Activated CD8-positive, alpha-beta T cell treated with anti-CD3 and anti-CD28 coated beads for 36 hours (primary cell): Measurements from ENCODE around the gene CLSTN3. TPM values are rescaled to one million over a fixed set of nuclear protein-coding genes. Genes with fewer than 3 reads are reported as not detected.

ENCODE experiments used
- ATAC-seq: fragments of 200-7000 bp; cut with Tn5 transposase; one replicate; pipeline ENCODE4 v1.10.0; 2021; ENCODE audit warnings: mild to moderate bottlenecking, moderate library complexity
- CTCF ChIA-PET: fragments of 350-600 bp; sonication (Branson Sonifier 250); formaldehyde crosslinking; loops from one replicate; lab custom pipeline; 2021; ENCODE audit warnings: antibody characterized with exemption; lab: Charles Lee
- POLR2A ChIA-PET: fragments of 350-600 bp; sonication (Branson Sonifier 250); formaldehyde crosslinking; loops from one replicate; lab custom pipeline; 2021; ENCODE audit warnings: antibody characterized with exemption; lab: Charles Lee
- DNase-seq: peaks from one replicate; pipeline ENCODE4 v3.0.0-alpha.2; 2020
- H3K27ac Mint-ChIP-seq: one replicate; pipeline ENCODE4 v1.8.0; 2021; ENCODE audit warnings: mild to moderate bottlenecking, mixed read lengths
- H3K27me3 Mint-ChIP-seq: one replicate; pipeline ENCODE4 v1.8.0; 2021; ENCODE audit warnings: mixed read lengths
- H3K36me3 Mint-ChIP-seq: one replicate; pipeline ENCODE4 v1.8.0; 2021; ENCODE audit warnings: low read depth, mixed read lengths
- H3K4me1 Mint-ChIP-seq: one replicate; pipeline ENCODE4 v1.8.0; 2021; ENCODE audit warnings: low read depth, mixed read lengths
- H3K4me3 Mint-ChIP-seq: one replicate; pipeline ENCODE4 v1.8.0; 2021; ENCODE audit warnings: mild to moderate bottlenecking, moderate library complexity, mixed read lengths
- H3K9me3 Mint-ChIP-seq: one replicate; pipeline ENCODE4 v1.8.0; 2021; ENCODE audit warnings: mixed read lengths
- CTCF ChIP-seq: fragments of 200-600 bp; IDR thresholded peaks from one replicate; pipeline ENCODE4 v1.8.0; 2022; ENCODE audit warnings: antibody characterized with exemption, mild to moderate bottlenecking
- intact Hi-C: fragments of 100-400 bp; cut with micrococcal nuclease; formaldehyde crosslinking; loops from one replicate; pipeline ENCODE4 v1.10.0; 2022
- total RNA-seq, 2 experiments: library from RNA; stranded (reverse); gene quantifications; one replicate each; pipeline ENCODE4 v1.2.3, GENCODE V29; 2021

CLSTN3 gene
- total RNA-seq, 2 experiments from 2014 or later: 29.0 to 30.8 TPM

- ATAC-seq: no peak
- no peak for DNase-seq
- H3K4me3 Mint-ChIP-seq: no peak overlapping the region
- peaks cover 6% of the 10 kb centered on the region for H3K4me1 Mint-ChIP-seq
- no peaks in the 10 kb centered on the region for H3K27me3 Mint-ChIP-seq
- POLR2A ChIA-PET: interaction anchor here (1.4 kb wide), 1 partner anchor 147 kb away, joined by 6 read pairs; the partner anchor contains the start of genes C12orf57 and RNU7-1
- no peaks in the 10 kb centered on the region for H3K9me3 Mint-ChIP-seq
- no peak overlapping the region for H3K27ac Mint-ChIP-seq
- intact Hi-C loops: no loop called here
- CTCF ChIA-PET: interaction anchor here (1.0 to 1.5 kb wide), 7 partner anchors 14 to 146 kb away, joined by 3 to 7 read pairs (median 3); no protein-coding TSS in a partner anchor
- no peaks in the 10 kb centered on the region for H3K36me3 Mint-ChIP-seq
- no peak for TF ChIP-seq CTCF
Observed at GRCh38 chr12:7090222-7090998, 39.8 kb upstream of the CLSTN3 start.

DNA sequence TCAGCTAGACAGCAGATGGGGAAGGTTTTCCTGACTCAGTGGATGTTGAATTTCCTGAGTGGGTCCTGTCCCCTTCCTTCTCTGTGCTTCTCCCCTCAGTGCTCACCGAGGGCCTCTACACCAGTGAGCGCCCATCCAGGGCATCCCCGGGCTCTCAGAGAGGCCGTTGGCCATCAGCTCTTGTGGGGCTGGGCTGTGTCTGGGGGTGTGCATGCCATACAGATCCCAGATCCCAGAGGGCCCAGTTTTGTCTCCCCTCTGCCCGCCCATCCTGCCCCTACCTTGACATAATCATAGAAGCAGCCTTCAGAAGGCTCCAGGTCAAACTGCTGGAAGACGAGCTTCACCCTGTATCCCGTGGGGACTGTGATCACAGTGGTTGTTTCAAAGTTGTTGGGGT is 39.0 kb upstream of the CLSTN3 start:
- ATAC-seq (no peak), DNase-seq (no peak)
- Mint-ChIP-seq H3K27ac (no peak overlapping the region), H3K36me3 (no peaks in the 10 kb centered on the region), H3K9me3 (no peaks in the 10 kb centered on the region), H3K27me3 (no peaks in the 10 kb centered on the region), H3K4me3 (no peak overlapping the region), H3K4me1 (peaks cover 6% of the 10 kb centered on the region)
- TF ChIP-seq CTCF: no peak
- ChIA-PET POLR2A (interaction anchor here (0.6 to 1.4 kb wide), 4 partner anchors 23 to 479 kb away, joined by 3 to 6 read pairs (median 4); partner anchors contain the start of genes C12orf57 and RNU7-1), CTCF (interaction anchor here (0.9 to 1.5 kb wide), 5 partner anchors 22 to 146 kb away, joined by 3 to 7 read pairs (median 3); no protein-coding TSS in a partner anchor)
- intact Hi-C loops: no loop called here

DNA sequence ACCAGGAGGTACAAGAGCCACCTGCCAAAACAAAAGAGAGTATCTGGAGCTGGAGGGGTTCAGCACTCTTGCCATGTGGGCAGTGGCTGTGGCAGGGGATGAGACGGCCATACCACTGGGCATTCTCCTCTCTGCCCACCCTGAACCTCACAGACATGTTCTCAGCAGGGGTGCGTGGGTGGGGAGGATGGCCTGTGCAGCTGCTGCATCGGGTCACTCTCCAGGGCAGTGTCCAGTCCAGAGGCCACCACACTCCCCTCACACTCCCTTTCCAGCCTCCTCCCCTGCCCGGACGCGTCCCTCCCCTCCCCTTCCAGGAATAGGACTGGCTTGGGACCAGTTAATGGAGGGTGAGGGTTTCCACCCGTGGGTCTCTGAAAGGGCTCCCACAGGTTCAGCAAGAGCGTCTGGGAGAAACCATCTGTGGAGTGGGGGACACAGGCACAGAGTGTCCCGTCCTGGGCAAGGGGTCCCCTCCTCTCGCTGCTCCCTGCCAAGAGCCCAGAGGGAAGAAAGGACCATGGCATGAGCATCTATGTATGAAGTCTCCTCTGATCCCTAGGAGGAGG is 38.4 kb upstream of the CLSTN3 start:
- Mint-ChIP-seq H3K36me3 (no peaks in the 10 kb centered on the region), H3K27me3 (no peaks in the 10 kb centered on the region), H3K4me3 (peak overlapping the region; percentile 75), H3K4me1 (peaks cover 6% of the 10 kb centered on the region), H3K9me3 (no peaks in the 10 kb centered on the region), H3K27ac (peak overlapping the region; percentile 77)
- POLR2A ChIA-PET: interaction anchor here (0.6 to 2.4 kb wide), 5 partner anchors 24 to 479 kb away, joined by 3 to 14 read pairs (median 4); partner anchors contain the start of genes C12orf57 and RNU7-1
- TF ChIP-seq CTCF: no peak
- CTCF ChIA-PET: interaction anchor here (0.9 to 2.7 kb wide), 7 partner anchors 11 to 147 kb away, joined by 3 to 13 read pairs (median 4); no protein-coding TSS in a partner anchor
- intact Hi-C loops: no loop called here
- no peak for DNase-seq
- ATAC-seq: peak; percentile 6

DNA sequence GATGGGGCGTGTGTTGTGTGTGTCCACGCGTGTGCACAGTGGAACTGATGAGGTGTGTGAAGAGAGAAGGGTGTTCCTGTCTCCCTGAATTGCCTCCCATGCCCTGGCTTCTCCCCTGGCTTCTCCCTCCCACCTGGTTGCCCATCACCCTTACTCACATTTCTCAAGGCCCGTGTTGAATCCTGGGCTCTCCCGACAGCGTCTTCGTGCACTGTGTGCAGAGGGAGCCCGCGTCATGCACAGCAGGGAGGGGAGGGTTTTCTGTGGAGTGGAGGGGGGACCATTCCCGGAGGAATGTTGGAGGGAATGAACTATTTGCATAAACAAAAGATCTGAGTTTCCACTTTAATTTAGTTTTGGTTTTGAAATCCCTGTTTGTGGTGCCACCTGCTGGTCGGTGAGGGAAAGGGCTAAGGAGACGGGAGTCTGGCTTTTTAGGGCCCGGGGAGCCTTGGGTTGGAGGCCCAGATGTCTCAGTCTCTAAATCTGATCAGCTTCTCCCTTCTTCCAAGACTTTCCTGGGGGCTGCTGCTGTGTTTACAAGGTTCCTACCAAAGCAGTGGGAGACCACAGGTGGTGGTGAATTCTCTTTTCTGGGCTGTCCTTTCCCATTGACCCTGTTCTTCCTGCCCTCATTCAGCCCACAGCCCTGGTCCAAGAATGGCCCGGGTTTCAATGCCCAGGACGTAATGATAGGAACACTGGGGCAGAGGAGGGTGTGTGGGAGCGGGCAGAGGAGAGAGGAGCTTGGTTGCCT is 37.8 kb upstream of the CLSTN3 start, which contains the start of gene C1R:
C1R (minus strand) TSS at position 217 of the 757 bp plus-strand sequence; CDS start at position 160, 57 bp downstream.
- POLR2A ChIA-PET: interaction anchor here (0.8 to 2.4 kb wide), 5 partner anchors 10 to 148 kb away, joined by 3 to 14 read pairs (median 4); partner anchors contain the start of genes C12orf57, C1RL, LPCAT3 and RNU7-1
- no peaks in the 10 kb centered on the region for H3K27me3 Mint-ChIP-seq
- intact Hi-C loops: no loop called here
- peak; percentile 81 for DNase-seq
- H3K4me1 Mint-ChIP-seq: peaks cover 6% of the 10 kb centered on the region
- no peaks in the 10 kb centered on the region for H3K9me3 Mint-ChIP-seq
- ATAC-seq: peak; percentile 86
- H3K4me3 Mint-ChIP-seq: peak within 1 kb of the TSS; percentile 75
- H3K36me3 Mint-ChIP-seq: no peaks in the 10 kb centered on the region
- CTCF ChIA-PET: interaction anchor here (1.0 to 2.7 kb wide), 6 partner anchors 10 to 94 kb away, joined by 3 to 13 read pairs (median 4); no protein-coding TSS in a partner anchor
- H3K27ac Mint-ChIP-seq: peak within 1 kb of the TSS; percentile 77
- peak; percentile 91 for TF ChIP-seq CTCF
